MCF 10A (cell line): ENCODE data around the gene KRTAP5-9. TPM values are rescaled to one million over a fixed set of nuclear protein-coding genes. Genes with fewer than 3 reads are reported as not detected.

Experiments
- BruUV-seq: library from RNA; stranded (reverse); fragments of 400-500 nt; replicated peaks from 2 replicates; lab custom pipeline; 2021; lab: Mats Ljungman, UMichigan
- CTCF ChIA-PET: fragments of 300-600 bp; sonication (Branson Sonifier 250); formaldehyde crosslinking; extraction: SDS; loops from one replicate; lab custom pipeline; 2021; ENCODE audit warnings: antibody characterized with exemption, inconsistent platforms; lab: Yijun Ruan, JAX
- POLR2A ChIA-PET: fragments of 300-600, 350-650 bp; sonication (Branson Sonifier 250); formaldehyde crosslinking; extraction: SDS; loops from one replicate; lab custom pipeline; 2020; ENCODE audit warnings: antibody characterized with exemption, inconsistent platforms; lab: Yijun Ruan, JAX
- DNase-seq: peaks from one replicate; pipeline ENCODE4 v3.0.0-alpha.2; 2018; ENCODE audit not compliant: unreplicated experiment
- H3K27ac Mint-ChIP-seq: one replicate; pipeline ENCODE4 v1.8.0; 2022; ENCODE audit warnings: mild to moderate bottlenecking, low read depth, mixed read lengths; ENCODE audit not compliant: unreplicated experiment
- H3K27me3 Mint-ChIP-seq: one replicate; pipeline ENCODE4 v1.8.0; 2022; ENCODE audit warnings: mixed read lengths; ENCODE audit not compliant: insufficient read depth, unreplicated experiment
- H3K36me3 Mint-ChIP-seq: one replicate; pipeline ENCODE4 v1.8.0; 2022; ENCODE audit warnings: mild to moderate bottlenecking, moderate library complexity, mixed read lengths; ENCODE audit not compliant: insufficient read depth, unreplicated experiment
- H3K4me1 Mint-ChIP-seq: one replicate; pipeline ENCODE4 v1.8.0; 2022; ENCODE audit warnings: mixed read lengths; ENCODE audit not compliant: insufficient read depth, unreplicated experiment
- H3K4me3 Mint-ChIP-seq: one replicate; pipeline ENCODE4 v1.8.0; 2022; ENCODE audit warnings: mild to moderate bottlenecking, moderate library complexity, mixed read lengths; ENCODE audit not compliant: unreplicated experiment
- H3K9me3 Mint-ChIP-seq: one replicate; pipeline ENCODE4 v1.8.0; 2022; ENCODE audit warnings: mixed read lengths; ENCODE audit not compliant: unreplicated experiment
- CTCF ChIP-seq: fragments of 200-600 bp; IDR thresholded peaks from one replicate; pipeline ENCODE4 v1.8.0; 2022; ENCODE audit warnings: antibody characterized with exemption, mild to moderate bottlenecking; ENCODE audit not compliant: unreplicated experiment
- intact Hi-C: fragments of 100-400 bp; cut with micrococcal nuclease; formaldehyde crosslinking; loops from 2 replicates; pipeline ENCODE4 v1.14.1; 2022
- total RNA-seq: library from RNA; stranded (reverse); gene quantifications from 2 replicates; pipeline ENCODE4 v1.2.3, GENCODE V29; 2022

KRTAP5-9 gene
- total RNA-seq, 1 experiment from 2014 or later, result not detected

- intact Hi-C loops, result no loop called here
Observed at GRCh38 chr11:71555508-71555907, 7.3 kb downstream of the KRTAP5-9 start.

GRCh38 chr11:71556018-71556417, 7.8 kb downstream of the KRTAP5-9 start:
- Mint-ChIP-seq H3K27me3 (peaks cover 4% of the 10 kb centered on the region), H3K9me3 (no peaks in the 10 kb centered on the region), H3K27ac (no peak overlapping the region), H3K4me1 (no peaks in the 10 kb centered on the region), H3K4me3 (no peak overlapping the region), H3K36me3 (no peaks in the 10 kb centered on the region)
- no peak for TF ChIP-seq CTCF
- ChIA-PET POLR2A (no interaction called here), CTCF (interaction anchor here (0.7 kb wide), 2 partner anchors 93 to 1675 kb away, joined by 3 to 4 read pairs; no protein-coding TSS in a partner anchor)
- DNase-seq, result no peak
- intact Hi-C loops, result no loop called here
- BruUV-seq, result no TSS peak

More at GRCh38 chr11:71555508-71555907, 7.3 kb downstream of the KRTAP5-9 start:
- ChIA-PET CTCF (no interaction called here), POLR2A (no interaction called here)
- TF ChIP-seq CTCF, result no peak
- Mint-ChIP-seq H3K36me3 (no peaks in the 10 kb centered on the region), H3K9me3 (no peaks in the 10 kb centered on the region), H3K27me3 (no peaks in the 10 kb centered on the region), H3K27ac (no peak overlapping the region), H3K4me1 (no peaks in the 10 kb centered on the region), H3K4me3 (no peak overlapping the region)
- DNase-seq, result no peak
- BruUV-seq, result no TSS peak

- intact Hi-C loops, result no loop called here
- Mint-ChIP-seq H3K4me1 (no peaks in the 10 kb centered on the region), H3K36me3 (no peaks in the 10 kb centered on the region), H3K9me3 (no peaks in the 10 kb centered on the region), H3K4me3 (no peak overlapping the region), H3K27ac (no peak overlapping the region), H3K27me3 (peaks cover 9% of the 10 kb centered on the region)
- BruUV-seq, result no TSS peak
- POLR2A ChIA-PET, result no interaction called here
- TF ChIP-seq CTCF, result no peak
- CTCF ChIA-PET, result interaction anchor here (0.6 kb wide), 1 partner anchor 874 kb away, joined by 5 read pairs; no protein-coding TSS in a partner anchor
- DNase-seq, result no peak
Observed at GRCh38 chr11:71557257-71557656, 9.0 kb downstream of the KRTAP5-9 start.

GRCh38 chr11:71558996-71559395, 10.8 kb downstream of the KRTAP5-9 start:
- no TSS peak for BruUV-seq
- CTCF ChIA-PET, result no interaction called here
- DNase-seq, result no peak
- POLR2A ChIA-PET, result interaction anchor here (0.7 kb wide), 1 partner anchor 12 kb away, joined by 3 read pairs; no protein-coding TSS in a partner anchor
- TF ChIP-seq CTCF, result no peak
- Mint-ChIP-seq H3K4me1 (no peaks in the 10 kb centered on the region), H3K36me3 (no peaks in the 10 kb centered on the region), H3K27me3 (peaks cover 24% of the 10 kb centered on the region), H3K27ac (no peak overlapping the region), H3K9me3 (no peaks in the 10 kb centered on the region), H3K4me3 (no peak overlapping the region)
- intact Hi-C loops, result no loop called here
